HL-60/S4 (cell line): Measurements from ENCODE around the gene FAAP100.

Experiments used
- in situ Hi-C: fragments of 300-500 bp; cut with MboI; formaldehyde crosslinking; loops from 2 replicates; pipeline ENCODE4 v1.14.3; 2022; ENCODE audit warnings: low sequenced_read_pairs

The FAAP100 gene

GRCh38 chr17:81577278-81578000, 25.3 kb upstream of the FAAP100 start:
- in situ Hi-C loops: loop anchor here (25.0 kb wide), 1 partner anchor 315 kb away; no protein-coding TSS in a partner anchor

GRCh38 chr17:81576621-81577277, 24.6 kb upstream of the FAAP100 start:
- in situ Hi-C loops: loop anchor here (25.0 kb wide), 1 partner anchor 314 kb away; no protein-coding TSS in a partner anchor

- in situ Hi-C loops: loop anchor here (25.0 kb wide), 1 partner anchor 314 kb away; no protein-coding TSS in a partner anchor
Measured at GRCh38 chr17:81575836-81576235, 23.7 kb upstream of the FAAP100 start.

GRCh38 chr17:81574643-81574956, 22.4 kb upstream of the FAAP100 start:
- in situ Hi-C loops: no loop called here

GRCh38 chr17:81573794-81574642, 21.9 kb upstream of the FAAP100 start:
- in situ Hi-C loops: no loop called here

- in situ Hi-C loops: no loop called here
Measured at GRCh38 chr17:81572563-81573168, 20.5 kb upstream of the FAAP100 start.

GRCh38 chr17:81570964-81571363, 18.8 kb upstream of the FAAP100 start:
- in situ Hi-C loops: no loop called here

- in situ Hi-C loops: no loop called here
Measured at GRCh38 chr17:81569986-81570514, 17.9 kb upstream of the FAAP100 start.

- in situ Hi-C loops: no loop called here
Measured at GRCh38 chr17:81568416-81568815, 16.3 kb upstream of the FAAP100 start.

GRCh38 chr17:81567191-81567590, 15.0 kb upstream of the FAAP100 start:
- in situ Hi-C loops: no loop called here

GRCh38 chr17:81566461-81567126, 14.4 kb upstream of the FAAP100 start:
- in situ Hi-C loops: no loop called here

- in situ Hi-C loops: no loop called here
Measured at GRCh38 chr17:81565231-81565630, 13.1 kb upstream of the FAAP100 start.

GRCh38 chr17:81564778-81565177, 12.6 kb upstream of the FAAP100 start:
- in situ Hi-C loops: no loop called here

- in situ Hi-C loops: no loop called here
Measured at GRCh38 chr17:81563861-81564586, 11.9 kb upstream of the FAAP100 start.

GRCh38 chr17:81561494-81561885, 9.3 kb upstream of the FAAP100 start:
- in situ Hi-C loops: no loop called here

GRCh38 chr17:81558941-81559806, 7.0 kb upstream of the FAAP100 start:
- in situ Hi-C loops: no loop called here

- in situ Hi-C loops: no loop called here
Measured at GRCh38 chr17:81558115-81558468, 5.9 kb upstream of the FAAP100 start.

- in situ Hi-C loops: no loop called here
Measured at GRCh38 chr17:81557276-81558114, 5.3 kb upstream of the FAAP100 start.
